ENCODE measurements around the gene HOXB3.

The HOXB3 gene

GRCh38 chr17:48615047-48615962, 25.3 kb upstream of the HOXB3 start, which contains the start of gene HOXB8:
HOXB8 (minus strand) TSS chr17:48615292; CDS start chr17:48614704, 588 bp downstream.
- no peak for ATAC-seq
- no peak for TF ChIP-seq CSDC2 (CRISPR knock-in tag; IDR thresholded peaks at IDR 0.05)
- TF ChIP-seq GLIS3 (CRISPR knock-in tag; IDR thresholded peaks at IDR 0.05), result no peak
- TF ChIP-seq TOX (CRISPR knock-in tag; IDR thresholded peaks at IDR 0.05; ENCODE audit: borderline replicate concordance), result no peak
- TF ChIP-seq ISL1 (CRISPR knock-in tag; IDR thresholded peaks at IDR 0.05), result no peak
- TF ChIP-seq CSRNP3 (CRISPR knock-in tag; IDR thresholded peaks at IDR 0.05), result no peak
- TF ChIP-seq ZNF8 (CRISPR knock-in tag; IDR thresholded peaks at IDR 0.05), result no peak
- TF ChIP-seq OSR1 (CRISPR knock-in tag; IDR thresholded peaks at IDR 0.05), result no peak
- no peak for TF ChIP-seq ZNF70 (CRISPR knock-in tag; IDR thresholded peaks at IDR 0.05)
- TF ChIP-seq ZNF565 (CRISPR knock-in tag; conservative IDR thresholded peaks at IDR 0.05; ENCODE audit: low read depth), result no peak
- no peak for TF ChIP-seq SNAI2 (CRISPR knock-in tag; IDR thresholded peaks at IDR 0.05)

GRCh38 chr17:48613862-48614694, 24.0 kb upstream of the HOXB3 start:
- ATAC-seq, result peak; percentile 11; the same call in 1 of the 3 replicates
- TF ChIP-seq PPARA (CRISPR knock-in tag; IDR thresholded peaks at IDR 0.05; ENCODE audit: borderline replicate concordance) (no peak), CSRNP3 (CRISPR knock-in tag; IDR thresholded peaks at IDR 0.05) (no peak), BACH2 (CRISPR knock-in tag; IDR thresholded peaks at IDR 0.05; ENCODE audit: borderline replicate concordance) (no peak), ZNF565 (CRISPR knock-in tag; conservative IDR thresholded peaks at IDR 0.05; ENCODE audit: low read depth) (no peak), OSR1 (CRISPR knock-in tag; IDR thresholded peaks at IDR 0.05) (no peak), CREB5 (CRISPR knock-in tag; IDR thresholded peaks at IDR 0.05; ENCODE audit: low read depth) (no peak), TCF4 (CRISPR knock-in tag; IDR thresholded peaks at IDR 0.05; ENCODE audit: borderline replicate concordance) (no peak), TOX (CRISPR knock-in tag; IDR thresholded peaks at IDR 0.05; ENCODE audit: borderline replicate concordance) (no peak), CSDC2 (CRISPR knock-in tag; IDR thresholded peaks at IDR 0.05) (no peak), GLIS3 (CRISPR knock-in tag; IDR thresholded peaks at IDR 0.05) (no peak)
- TF ChIP-seq, protein P1, sequence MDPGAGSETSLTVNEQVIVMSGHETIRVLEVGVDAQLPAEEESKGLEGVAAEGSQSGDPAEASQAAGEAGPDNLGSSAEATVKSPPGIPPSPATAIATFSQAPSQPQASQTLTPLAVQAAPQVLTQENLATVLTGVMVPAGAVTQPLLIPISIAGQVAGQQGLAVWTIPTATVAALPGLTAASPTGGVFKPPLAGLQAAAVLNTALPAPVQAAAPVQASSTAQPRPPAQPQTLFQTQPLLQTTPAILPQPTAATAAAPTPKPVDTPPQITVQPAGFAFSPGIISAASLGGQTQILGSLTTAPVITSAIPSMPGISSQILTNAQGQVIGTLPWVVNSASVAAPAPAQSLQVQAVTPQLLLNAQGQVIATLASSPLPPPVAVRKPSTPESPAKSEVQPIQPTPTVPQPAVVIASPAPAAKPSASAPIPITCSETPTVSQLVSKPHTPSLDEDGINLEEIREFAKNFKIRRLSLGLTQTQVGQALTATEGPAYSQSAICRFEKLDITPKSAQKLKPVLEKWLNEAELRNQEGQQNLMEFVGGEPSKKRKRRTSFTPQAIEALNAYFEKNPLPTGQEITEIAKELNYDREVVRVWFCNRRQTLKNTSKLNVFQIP (CRISPR knock-in tag; IDR thresholded peaks at IDR 0.05; ENCODE audit: borderline replicate concordance, low read depth), result no peak

GRCh38 chr17:48612854-48613691, 23.0 kb upstream of the HOXB3 start:
- TF ChIP-seq BACH2 (CRISPR knock-in tag; IDR thresholded peaks at IDR 0.05; ENCODE audit: borderline replicate concordance), result no peak
- TF ChIP-seq ZFP30 (CRISPR knock-in tag; IDR thresholded peaks at IDR 0.05), result no peak
- peak; percentile 60 for ATAC-seq

- peak; percentile 6 for ATAC-seq
- no peak for TF ChIP-seq CREB5 (CRISPR knock-in tag; IDR thresholded peaks at IDR 0.05; ENCODE audit: low read depth)
- TF ChIP-seq CSRNP3 (CRISPR knock-in tag; IDR thresholded peaks at IDR 0.05), result no peak
- no peak for TF ChIP-seq ESRRG (CRISPR knock-in tag; IDR thresholded peaks at IDR 0.05)
- TF ChIP-seq PPARA (CRISPR knock-in tag; IDR thresholded peaks at IDR 0.05; ENCODE audit: borderline replicate concordance), result no peak
- no peak for TF ChIP-seq ZNF565 (CRISPR knock-in tag; conservative IDR thresholded peaks at IDR 0.05; ENCODE audit: low read depth)
- no peak for TF ChIP-seq TOX (CRISPR knock-in tag; IDR thresholded peaks at IDR 0.05; ENCODE audit: borderline replicate concordance)
- TF ChIP-seq, protein P1 (CRISPR knock-in tag; IDR thresholded peaks at IDR 0.05; ENCODE audit: borderline replicate concordance, low read depth), result no peak
- no peak for TF ChIP-seq ZC3H10 (CRISPR knock-in tag; IDR thresholded peaks at IDR 0.05)
These were observed 22.4 kb upstream of the HOXB3 start for GRCh38 chr17:48612456-48612853.

All from SK-N-SH treated with all-trans-retinoic acid at 6 μM for 48 hours (cell line).